ENCODE measurements around the gene KLK4.

The KLK4 gene

GRCh38 chr19:50882188-50882587 is 29.0 kb downstream of the KLK4 start:
- DNase-seq (ENCODE audit: low read depth in 2 of 2, low spot score in 1 of 2), result no peak

GRCh38 chr19:50880241-50880640 is 31.0 kb downstream of the KLK4 start:
- no peak for DNase-seq (ENCODE audit: low read depth in 2 of 2, low spot score in 1 of 2)

- DNase-seq (ENCODE audit: low read depth in 2 of 2, low spot score in 1 of 2), result no peak
Observed at GRCh38 chr19:50878851-50879250, 32.3 kb downstream of the KLK4 start.

GRCh38 chr19:50877338-50877737 is 33.9 kb downstream of the KLK4 start:
- no peak for DNase-seq (ENCODE audit: low read depth in 2 of 2, low spot score in 1 of 2)

- no peak for DNase-seq (ENCODE audit: low read depth in 2 of 2, low spot score in 1 of 2)
Observed at GRCh38 chr19:50876456-50876855, 34.7 kb downstream of the KLK4 start.

- DNase-seq (ENCODE audit: low read depth in 2 of 2, low spot score in 1 of 2), result no peak
Observed at GRCh38 chr19:50875795-50876422, 35.3 kb downstream of the KLK4 start.

- no peak for DNase-seq (ENCODE audit: low read depth in 2 of 2, low spot score in 1 of 2)
Observed at GRCh38 chr19:50874211-50874610, 37.0 kb downstream of the KLK4 start.

GRCh38 chr19:50873056-50873455 is 38.1 kb downstream of the KLK4 start, which contains the start of gene KLK2:
Gene KLK2, plus strand, starts transcription at chr19:50873439. Its CDS starts 35 bp downstream, at chr19:50873474.
- DNase-seq (ENCODE audit: low read depth in 2 of 2, low spot score in 1 of 2), result no peak

- DNase-seq (ENCODE audit: low read depth in 2 of 2, low spot score in 1 of 2), result no peak
Observed at GRCh38 chr19:50870417-50871089, 40.6 kb downstream of the KLK4 start.

- no peak for DNase-seq (ENCODE audit: low read depth in 2 of 2, low spot score in 1 of 2)
Observed at GRCh38 chr19:50869479-50869878, 41.7 kb downstream of the KLK4 start.

- no peak for DNase-seq (ENCODE audit: low read depth in 2 of 2, low spot score in 1 of 2)
Observed at GRCh38 chr19:50861496-50862286, 49.5 kb downstream of the KLK4 start.

GRCh38 chr19:50861010-50861409 is 50.2 kb downstream of the KLK4 start:
- no peak for DNase-seq (ENCODE audit: low read depth in 2 of 2, low spot score in 1 of 2)

- no peak for DNase-seq (ENCODE audit: low read depth in 2 of 2, low spot score in 1 of 2)
Observed at GRCh38 chr19:50859849-50860248, 51.3 kb downstream of the KLK4 start.

- no peak for DNase-seq (ENCODE audit: low read depth in 2 of 2, low spot score in 1 of 2)
Observed at GRCh38 chr19:50858886-50859285, 52.3 kb downstream of the KLK4 start.

- DNase-seq (ENCODE audit: low read depth in 2 of 2, low spot score in 1 of 2), result no peak
Observed at GRCh38 chr19:50857366-50857765, 53.8 kb downstream of the KLK4 start.

All from stimulated activated CD8-positive, alpha-beta memory T cell treated with anti-CD3 and anti-CD28 coated beads, Interleukin-4, amount 100 ng/mL, for 4 hours (primary cell).